Tibial artery (tissue), 4 donors: ENCODE results near the gene STARD10.

Experiments
- DNase-seq, 2 donors: peaks; one replicate each; pipeline ENCODE4 v3.0.0-alpha.2; 2019
- H3K27ac ChIP-seq, 2 donors: fragments of 200-600 bp; sonication (generic) in 1 of 2; 1 replicate in 1 of 2; 2 replicates in 1 of 2; pipeline ENCODE4 v1.5.1; 2018 to 2019; ENCODE audit warnings: mild to moderate bottlenecking in 1 of 2
- H3K27me3 ChIP-seq, 2 donors: fragments of 200-600 bp; sonication (generic) in 1 of 2; one replicate each; pipeline versions ENCODE4 v1.5.1 to v1.6.0; 2016 to 2019
- H3K36me3 ChIP-seq, 3 donors: fragments of 200-600 bp; sonication (generic) in 2 of 3; one replicate each; pipeline ENCODE4 v1.5.1; 2016 to 2019; ENCODE audit warnings: mild to moderate bottlenecking in 2 of 3
- H3K4me1 ChIP-seq, 4 donors: fragments of 200-600 bp; sonication (generic) in 2 of 4; 1 replicate in 3 of 4; 2 replicates in 1 of 4; pipeline ENCODE4 v1.5.1; 2016 to 2019
- H3K4me3 ChIP-seq, 2 donors: fragments of 200-600 bp; sonication (generic) in 1 of 2; 1 replicate in 1 of 2; 2 replicates in 1 of 2; pipeline ENCODE4 v1.5.1; 2018 to 2019; ENCODE audit warnings: mild to moderate bottlenecking in 2 of 2
- H3K9me3 ChIP-seq, 3 donors: fragments of 200-600 bp; sonication (generic) in 1 of 3; one replicate each; pipeline ENCODE4 v1.5.1; 2016 to 2019
- CTCF ChIP-seq, 2 experiments: fragments of 200-600 bp in 1 of 2; fragments of 450-650 bp in 1 of 2; IDR thresholded peaks; one replicate each; pipeline ENCODE4 v1.5.1; 2017 to 2019; ENCODE audit warnings: antibody characterized with exemption in 2 of 2, mild to moderate bottlenecking in 1 of 2, moderate library complexity in 1 of 2
- intact Hi-C: fragments of 100-400 bp; cut with DNase I; formaldehyde crosslinking; loops from one replicate; pipeline ENCODE4 v1.15.0; 2023; ENCODE audit warnings: low total_unique reads

The STARD10 gene

GRCh38 chr11:72820439-72821139 lies 26.7 kb upstream of the STARD10 start:
- no peak for TF ChIP-seq CTCF (IDR thresholded peaks at IDR 0.05)
- no peak overlapping the region for H3K4me3 ChIP-seq
- peaks cover 0 to 23% (median 0%) of the 10 kb centered on the region in 3 donors for H3K36me3 ChIP-seq
- H3K27me3 ChIP-seq, result no peaks in the 10 kb centered on the region
- no peaks in the 10 kb centered on the region for H3K9me3 ChIP-seq
- no peak for DNase-seq
- peaks cover 0 to 35% (median 22%) of the 10 kb centered on the region in 4 donors for H3K4me1 ChIP-seq
- H3K27ac ChIP-seq, result peak overlapping the region in 1 of 2 donors; percentile 86
- intact Hi-C loops, result no loop called here

GRCh38 chr11:72818971-72819370 lies 25.1 kb upstream of the STARD10 start:
- DNase-seq, result no peak
- Histone ChIP-seq H3K9me3 (no peaks in the 10 kb centered on the region), H3K4me1 (peaks cover 0 to 46% (median 30%) of the 10 kb centered on the region in 4 donors), H3K27ac (no peak overlapping the region), H3K4me3 (no peak overlapping the region), H3K27me3 (no peaks in the 10 kb centered on the region), H3K36me3 (peaks cover 0 to 23% (median 0%) of the 10 kb centered on the region in 3 donors)
- intact Hi-C loops, result no loop called here
- TF ChIP-seq CTCF (IDR thresholded peaks at IDR 0.05), result no peak

GRCh38 chr11:72817966-72818365 lies 24.1 kb upstream of the STARD10 start:
- Histone ChIP-seq H3K27ac (no peak overlapping the region), H3K9me3 (no peaks in the 10 kb centered on the region), H3K4me1 (peaks cover 0 to 54% (median 36%) of the 10 kb centered on the region in 4 donors), H3K36me3 (peaks cover 0 to 23% (median 0%) of the 10 kb centered on the region in 3 donors), H3K4me3 (no peak overlapping the region), H3K27me3 (no peaks in the 10 kb centered on the region)
- intact Hi-C loops, result no loop called here
- TF ChIP-seq CTCF (IDR thresholded peaks at IDR 0.05), result no peak
- DNase-seq, result no peak

DNA sequence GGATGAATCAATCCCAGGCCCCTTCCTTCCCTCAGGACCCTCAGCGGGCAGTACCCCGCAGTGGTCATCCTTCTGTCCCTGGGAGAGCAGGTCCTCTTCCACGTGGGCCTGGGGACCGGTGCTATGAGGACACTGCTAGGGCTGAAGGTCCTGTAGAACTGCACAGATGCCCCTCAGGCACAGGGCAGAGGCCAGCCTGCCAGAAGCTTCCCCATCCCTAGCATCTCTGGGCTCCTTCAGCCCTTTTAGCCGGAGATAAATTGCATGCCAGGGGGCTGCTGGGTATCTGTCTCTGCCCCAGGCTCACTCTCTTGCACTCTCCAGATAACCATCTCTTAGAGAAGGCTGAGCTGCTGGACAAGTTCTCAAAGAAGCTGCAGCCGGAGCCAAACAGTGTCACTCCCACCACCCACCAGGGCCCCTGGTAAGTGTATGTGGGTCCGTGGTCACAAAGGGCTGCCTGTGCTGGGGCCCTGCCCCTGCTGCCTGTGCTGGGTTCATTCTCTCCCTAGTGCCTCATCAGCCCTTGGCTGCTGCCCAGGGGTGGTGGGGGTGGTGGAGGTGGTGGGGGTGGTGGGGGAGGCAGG lies 22.6 kb upstream of the STARD10 start:
- H3K9me3 ChIP-seq, result no peaks in the 10 kb centered on the region
- H3K4me3 ChIP-seq, result no peak overlapping the region
- DNase-seq, result no peak
- intact Hi-C loops, result no loop called here
- peaks cover 0 to 51% (median 42%) of the 10 kb centered on the region in 4 donors for H3K4me1 ChIP-seq
- H3K36me3 ChIP-seq, result peaks cover 0 to 23% (median 0%) of the 10 kb centered on the region in 3 donors
- no peak overlapping the region for H3K27ac ChIP-seq
- no peak for TF ChIP-seq CTCF (IDR thresholded peaks at IDR 0.05)
- H3K27me3 ChIP-seq, result no peaks in the 10 kb centered on the region

DNA sequence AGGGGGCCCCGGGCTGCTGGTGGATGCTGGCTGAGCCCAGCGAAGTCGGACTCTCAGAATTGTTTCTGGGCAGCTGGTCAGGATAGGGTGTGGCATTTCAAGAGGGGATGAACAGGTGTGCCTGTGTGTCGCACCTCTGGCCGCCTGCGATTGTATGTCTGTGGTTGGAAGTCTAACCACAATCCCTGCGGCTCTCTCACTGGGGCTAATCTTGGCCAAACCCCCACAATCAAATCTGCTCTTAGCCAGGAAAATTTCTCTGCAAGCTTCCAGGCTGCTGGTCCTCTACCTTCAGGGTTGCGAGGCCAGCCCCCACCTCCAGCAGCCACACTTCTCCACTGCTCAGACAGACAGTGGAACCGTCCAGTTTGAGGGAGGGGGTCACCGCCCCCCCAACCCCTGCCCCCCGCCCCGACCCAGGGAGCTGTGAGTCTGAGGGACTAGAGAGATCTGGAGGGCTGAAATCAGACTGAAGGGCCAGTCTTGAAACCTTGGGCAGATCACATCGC lies 21.3 kb upstream of the STARD10 start:
- Histone ChIP-seq H3K36me3 (peaks cover 0 to 23% (median 0%) of the 10 kb centered on the region in 3 donors), H3K27me3 (no peaks in the 10 kb centered on the region), H3K27ac (peak overlapping the region; percentile 93), H3K4me3 (peak overlapping the region; percentile 90 to 96), H3K4me1 (peaks cover 0 to 50% (median 36%) of the 10 kb centered on the region in 4 donors), H3K9me3 (no peaks in the 10 kb centered on the region)
- no peak for DNase-seq
- no peak for TF ChIP-seq CTCF (IDR thresholded peaks at IDR 0.05)
- intact Hi-C loops, result no loop called here
